GM19397 (cell line): ENCODE results near the gene ACTRT2.

Experiments used
- ATAC-seq: cut with Tn5 transposase; IDR thresholded peaks from one replicate; pipeline ENCODE4 v1.9.1; 2021; ENCODE audit warnings: mild to moderate bottlenecking, moderate library complexity; ENCODE audit not compliant: unreplicated experiment

ACTRT2 gene

GRCh38 chr1:2983319-2983705, 38.0 kb upstream of the ACTRT2 start:
- ATAC-seq: no peak

GRCh38 chr1:2983706-2984398, 37.4 kb upstream of the ACTRT2 start:
- ATAC-seq: no peak

- ATAC-seq: no peak
Measured at GRCh38 chr1:2984399-2985061, 36.7 kb upstream of the ACTRT2 start.

GRCh38 chr1:2985067-2985561, 36.2 kb upstream of the ACTRT2 start:
- ATAC-seq: no peak

GRCh38 chr1:2985694-2986548, 35.3 kb upstream of the ACTRT2 start:
- ATAC-seq: no peak

- no peak for ATAC-seq
Measured at GRCh38 chr1:2986549-2987305, 34.5 kb upstream of the ACTRT2 start.

GRCh38 chr1:2987773-2988172, 33.5 kb upstream of the ACTRT2 start:
- no peak for ATAC-seq

GRCh38 chr1:2988256-2988655, 33.0 kb upstream of the ACTRT2 start:
- no peak for ATAC-seq

GRCh38 chr1:2989185-2989584, 32.1 kb upstream of the ACTRT2 start:
- no peak for ATAC-seq

GRCh38 chr1:2989976-2990375, 31.3 kb upstream of the ACTRT2 start:
- ATAC-seq: no peak

- no peak for ATAC-seq
Measured at GRCh38 chr1:2990376-2991115, 30.7 kb upstream of the ACTRT2 start.

GRCh38 chr1:2991753-2992495, 29.3 kb upstream of the ACTRT2 start:
- no peak for ATAC-seq

- ATAC-seq: no peak
Measured at GRCh38 chr1:2998503-2999100, 22.7 kb upstream of the ACTRT2 start.

- no peak for ATAC-seq
Measured at GRCh38 chr1:2999138-2999537, 22.1 kb upstream of the ACTRT2 start.

GRCh38 chr1:2999571-2999970, 21.7 kb upstream of the ACTRT2 start:
- no peak for ATAC-seq

- ATAC-seq: no peak
Measured at GRCh38 chr1:3000214-3000613, 21.1 kb upstream of the ACTRT2 start.

GRCh38 chr1:3000671-3001470, 20.4 kb upstream of the ACTRT2 start:
- no peak for ATAC-seq
